K562 (cell line): ENCODE data around the gene PCDHA5. TPM values are rescaled to one million over a fixed set of nuclear protein-coding genes. Genes with fewer than 3 reads are reported as not detected.

ENCODE experiments used
- ATAC-seq: fragments of 200-7000 bp; cut with Tn5 transposase; 3 replicates; pipeline ENCODE4 v1.9.1; 2020; ENCODE audit warnings: moderate library complexity
- BruUV-seq: library from RNA; stranded (reverse); fragments of 400-500 nt; replicated peaks from 2 replicates; lab custom pipeline; 2021; lab: Mats Ljungman, UMichigan
- CTCF ChIA-PET: fragments of 300-600 bp; formaldehyde crosslinking; extraction: SDS; loops from one replicate; lab custom pipeline; 2021; ENCODE audit warnings: low intra/inter-chr PET ratio; lab: Yijun Ruan, JAX
- POLR2A ChIA-PET: fragments of 300-600, 350-650 bp; sonication (Branson Sonifier 250); formaldehyde crosslinking; extraction: SDS; loops from one replicate; lab custom pipeline; 2021; ENCODE audit warnings: antibody characterized with exemption, inconsistent platforms; lab: Yijun Ruan, JAX
- DNase-seq, 4 experiments: peaks; one replicate each; pipeline versions ENCODE4 v3.0.0 to v3.0.0-alpha.2; 2011 to 2018; ENCODE audit warnings: low spot score in 3 of 4, mixed read lengths in 3 of 4; ENCODE audit errors: extremely low read depth in 1 of 4
- FAIRE-seq: peaks from 2 replicates; lab custom pipeline; 2011; peaks lifted over from hg19 to GRCh38; lab: Jason Lieb, UNC
- H2AFZ ChIP-seq: 2 replicates; pipeline ENCODE4 v1.6.0; 2011; ENCODE audit warnings: low read depth, low read length, control low read depth, inconsistent platforms
- H3K27ac ChIP-seq: fragments of 200-600 bp; 3 replicates; pipeline ENCODE4 v1.8.0; 2011; ENCODE audit warnings: low read depth, mild to moderate bottlenecking, control low read depth, inconsistent platforms, low read length, moderate library complexity, mixed read lengths; ENCODE audit errors: extremely low read depth
- H3K27me3 ChIP-seq, 2 experiments: fragments of 300-600 bp in 1 of 2; 2 replicates in 1 of 2; 3 replicates in 1 of 2; pipeline versions ENCODE4 v1.6.0 to v1.8.0; 2011; ENCODE audit warnings: inconsistent platforms in 2 of 2, low read length in 2 of 2, mild to moderate bottlenecking in 1 of 2, mixed read lengths in 1 of 2, moderate library complexity in 1 of 2; ENCODE audit not compliant: control insufficient read depth in 2 of 2, insufficient read depth in 2 of 2
- H3K36me3 ChIP-seq: fragments of 300-600 bp; 3 replicates; pipeline ENCODE4 v1.8.0; 2011; ENCODE audit warnings: mild to moderate bottlenecking, low read length, inconsistent platforms; ENCODE audit not compliant: control insufficient read depth, insufficient read depth
- H3K4me1 ChIP-seq, 2 experiments: fragments of 200-600 bp in 1 of 2; replicated peaks in 1 of 2; 2 replicates in 1 of 2; 3 replicates in 1 of 2; pipeline versions ENCODE4 v1.5.1 to v1.8.0; 2011; ENCODE audit warnings: inconsistent platforms in 2 of 2, low read length in 2 of 2, mild to moderate bottlenecking in 1 of 2, mixed read lengths in 1 of 2, moderate library complexity in 1 of 2; ENCODE audit not compliant: control insufficient read depth in 2 of 2, insufficient read depth in 2 of 2
- H3K4me2 ChIP-seq: 2 replicates; pipeline ENCODE4 v1.6.1; 2011; ENCODE audit warnings: low read length, control low read depth, inconsistent platforms, mixed read lengths; ENCODE audit not compliant: insufficient read depth
- H3K4me3 ChIP-seq: fragments of 200-600 bp; sonication (generic), shearing (Covaris generic); 2 replicates; pipeline ENCODE4 v1.5.1; 2016; ENCODE audit warnings: control low read depth, inconsistent platforms
- H3K79me2 ChIP-seq: fragments of 200-600 bp; 3 replicates; pipeline ENCODE4 v1.8.0; 2011; ENCODE audit warnings: low read length, inconsistent platforms; ENCODE audit not compliant: control insufficient read depth, insufficient read depth
- H3K9ac ChIP-seq, 2 experiments: 2 replicates each; pipeline versions ENCODE4 v1.6.0 to v1.6.1; 2011; ENCODE audit warnings: low read depth in 2 of 2, low read length in 2 of 2, control low read depth in 1 of 2, inconsistent platforms in 1 of 2, mild to moderate bottlenecking in 1 of 2, mixed read lengths in 1 of 2; ENCODE audit not compliant: insufficient read depth in 1 of 2
- H3K9me1 ChIP-seq: one replicate; pipeline ENCODE4 v1.6.0; 2011; ENCODE audit warnings: inconsistent platforms, mild to moderate bottlenecking, low read length, moderate library complexity; ENCODE audit not compliant: control insufficient read depth, insufficient read depth
- H3K9me3 ChIP-seq: replicated peaks from 2 replicates; pipeline ENCODE4 v1.5.1; 2011; ENCODE audit warnings: low read depth, low read length, inconsistent platforms; ENCODE audit not compliant: control insufficient read depth, insufficient read depth
- H4K20me1 ChIP-seq: replicated peaks from 2 replicates; pipeline ENCODE4 v1.6.1; 2011; ENCODE audit warnings: low read length, inconsistent platforms, mixed read lengths; ENCODE audit not compliant: control insufficient read depth, insufficient read depth
- BRCA1 ChIP-seq, 2 experiments: fragments of 450-650 bp in 1 of 2; sonication (generic) in 1 of 2; formaldehyde crosslinking in 1 of 2; IDR thresholded peaks; 2 replicates each; pipeline versions ENCODE4 v1.5.0 to v1.6.1; 2017 to 2020; ENCODE audit warnings: mild to moderate bottlenecking in 1 of 2, missing genetic modification reagents in 1 of 2
- GATAD2A ChIP-seq: fragments of 450-650 bp; IDR thresholded peaks from 2 replicates; pipeline ENCODE4 v1.6.1; 2017
- KLF10 ChIP-seq: fragments of 250-450 bp; sonication (Bioruptor Pico); IDR thresholded peaks from 2 replicates; pipeline ENCODE4 v1.6.1; 2021; ENCODE audit warnings: matching md5 sums
- MCM3 ChIP-seq: fragments of 450-650 bp; IDR thresholded peaks from 2 replicates; pipeline ENCODE4 v1.6.1; 2016
- MTA3 ChIP-seq: fragments of 450-650 bp; formaldehyde crosslinking; IDR thresholded peaks from 2 replicates; pipeline ENCODE4 v1.6.1; 2017; ENCODE audit warnings: mild to moderate bottlenecking, borderline replicate concordance
- RNF219 ChIP-seq: fragments of 250-450 bp; sonication (Bioruptor Pico); IDR thresholded peaks from 2 replicates; pipeline ENCODE4 v1.5.0; 2022; ENCODE audit warnings: mild to moderate bottlenecking
- SIN3A ChIP-seq, 2 experiments: fragments of 150-350 bp in 1 of 2; IDR thresholded peaks; 2 replicates each; pipeline ENCODE4 v1.6.1; 2011 to 2016; ENCODE audit warnings: borderline replicate concordance in 2 of 2, low read depth in 2 of 2, low read length in 2 of 2, mild to moderate bottlenecking in 2 of 2, moderate library complexity in 2 of 2; ENCODE audit not compliant: control insufficient read depth in 1 of 2
- SIN3B ChIP-seq: fragments of 450-650 bp; IDR thresholded peaks from 2 replicates; pipeline ENCODE4 v1.6.1; 2017; ENCODE audit warnings: low read depth, mild to moderate bottlenecking, moderate library complexity
- SRSF7 ChIP-seq: fragments of 200-400 bp; formaldehyde crosslinking; optimal IDR thresholded peaks from 2 replicates; pipeline ENCODE3; 2017; ENCODE audit warnings: mild to moderate bottlenecking, low read depth, low read length
- TOE1 ChIP-seq, 2 experiments: fragments of 450-650 bp in 1 of 2; sonication (generic) in 1 of 2; formaldehyde crosslinking in 1 of 2; IDR thresholded peaks; 2 replicates each; pipeline versions ENCODE4 v1.7.1 to v1.8.0; 2016 to 2022; ENCODE audit warnings: borderline replicate concordance in 2 of 2, mild to moderate bottlenecking in 2 of 2, antibody characterized with exemption in 1 of 2, inconsistent platforms in 1 of 2, low read depth in 1 of 2, missing genetic modification reagents in 1 of 2, moderate library complexity in 1 of 2
- ZBTB9 ChIP-seq: fragments of 450-650 bp; formaldehyde crosslinking; IDR thresholded peaks from 2 replicates; pipeline ENCODE4 v1.4.0; 2020; ENCODE audit warnings: mild to moderate bottlenecking, moderate library complexity
- ZNF511 ChIP-seq: sonication (generic); formaldehyde crosslinking; IDR thresholded peaks from 2 replicates; pipeline ENCODE4 v1.8.0; 2022; ENCODE audit warnings: mild to moderate bottlenecking, missing genetic modification reagents
- ZNF717 ChIP-seq: fragments of 250-450 bp; sonication (Bioruptor Pico); IDR thresholded peaks from 2 replicates; pipeline ENCODE4 v1.5.0; 2021
- WGBS: fragments of 100-300 bp; shearing (Covaris generic); methylation state at CpG from one replicate; pipeline ENCODE4 v1.1.6; 2016; ENCODE audit warnings: low coverage, mixed read lengths; ENCODE audit not compliant: insufficient coverage; ENCODE audit errors: missing lambda C conversion rate; 5-methylcytosine and 5-hydroxymethylcytosine counted together
- in situ Hi-C: fragments of 300-500 bp; cut with MboI; formaldehyde crosslinking; loops from 4 replicates; pipeline ENCODE4 v1.15.0; 2018; ENCODE audit warnings: inconsistent platforms, mixed read lengths
- intact Hi-C: fragments of 100-400 bp; cut with micrococcal nuclease; formaldehyde crosslinking; loops from 2 replicates; pipeline ENCODE4 v1.14.2; 2022
- polyA plus RNA-seq, 8 experiments: library from polyadenylated mRNA; depleted of rRNA in 4 of 8; stranded (reverse) in 5 of 8; unstranded in 3 of 8; fragments of >200 nt; fragmentation: Nextera tagmentation in 2 of 8; fragmentation: Illumina TruSeq in 1 of 8; extraction: Ambion mirVana in 2 of 8; extraction: Trizol in 1 of 8; gene quantifications; 2 replicates each; pipeline versions ENCODE4 v1.2.1 to v1.2.3, GENCODE V29; 2011 to 2014; ENCODE audit warnings: inconsistent platforms in 1 of 8, missing spikeins in 1 of 8
- total RNA-seq, 7 experiments: library from RNA; depleted of rRNA in 6 of 7; stranded (reverse); fragments of >200 nt in 6 of 7; fragmentation: Illumina TruSeq in 2 of 7; extraction: Trizol in 2 of 7; gene quantifications; 2 replicates each; pipeline versions ENCODE4 v1.2.1 to v1.2.3, GENCODE V29; 2011 to 2021; ENCODE audit warnings: low replicate concordance in 1 of 7

The PCDHA5 gene
- total and polyA plus RNA-seq, 9 of the 15 experiments (the other 6 are each of a cell fraction or from before 2014, with no cell fraction given), result not detected

GRCh38 chr5:140808889-140809291, 12.5 kb upstream of the PCDHA5 start:
- in situ Hi-C loops (no loop called here), intact Hi-C loops (no loop called here)
- no peaks in the 10 kb centered on the region for H3K9me1 ChIP-seq
- H3K9ac ChIP-seq, result no peak overlapping the region
- H4K20me1 ChIP-seq, result no peaks in the 10 kb centered on the region
- FAIRE-seq (no peak), ATAC-seq (no peak), DNase-seq (no peak)
- H3K9me3 ChIP-seq, result no peaks in the 10 kb centered on the region; the same call in 1 of the 2 replicates
- no peak overlapping the region for H3K27ac ChIP-seq
- no peaks in the 10 kb centered on the region for H3K79me2 ChIP-seq
- no TSS peak for BruUV-seq
- H3K4me1 ChIP-seq, result peaks cover 0 to 5% of the 10 kb centered on the region in 2 experiments; a peak in 2 of 5 replicates
- ChIA-PET POLR2A (no interaction called here), CTCF (no interaction called here)
- no peak overlapping the region for H2AFZ ChIP-seq
- 39% methylated on average over 32 of the region's 43 CpGs for WGBS
- no peak for TF ChIP-seq ZNF717
- TF ChIP-seq ZBTB9 (CRISPR knock-in tag), result no peak
- no peak for TF ChIP-seq GATAD2A
- H3K4me3 ChIP-seq, result no peak overlapping the region
- no peaks in the 10 kb centered on the region for H3K27me3 ChIP-seq
- H3K36me3 ChIP-seq, result no peaks in the 10 kb centered on the region
- no peak overlapping the region for H3K4me2 ChIP-seq

GRCh38 chr5:140822281-140822629, 842 bp downstream of the PCDHA5 start:
- Histone ChIP-seq H3K9me3 (no peaks in the 10 kb centered on the region; the same call in 1 of the 2 replicates), H3K27ac (no peak overlapping the region), H3K36me3 (no peaks in the 10 kb centered on the region), H3K4me1 (peaks cover 0 to 15% of the 10 kb centered on the region in 2 experiments; a peak in 2 of 5 replicates), H2AFZ (no peak overlapping the region), H4K20me1 (no peaks in the 10 kb centered on the region), H3K79me2 (no peaks in the 10 kb centered on the region), H3K9ac (no peak overlapping the region), H3K9me1 (no peaks in the 10 kb centered on the region), H3K27me3 (no peaks in the 10 kb centered on the region), H3K4me3 (no peak overlapping the region), H3K4me2 (no peak overlapping the region)
- CTCF ChIA-PET, result no interaction called here
- in situ Hi-C loops (no loop called here), intact Hi-C loops (no loop called here)
- WGBS, result 2% methylated on average over 6 of the region's 6 CpGs
- DNase-seq, result no peak
- ATAC-seq, result no peak
- BruUV-seq, result no TSS peak
- POLR2A ChIA-PET, result no interaction called here
- FAIRE-seq, result no peak
- TF ChIP-seq MTA3 (no peak), MCM3 (no peak), SIN3B (no peak), BRCA1 (IDR thresholded peaks at IDR 0.05) (no peak), BRCA1 (CRISPR knock-in tag; IDR thresholded peaks at IDR 0.05) (no peak), KLF10 (no peak), ZNF511 (CRISPR knock-in tag) (no peak), TOE1 (IDR thresholded peaks at IDR 0.05; ENCODE audit: borderline replicate concordance) (no peak), TOE1 (CRISPR knock-in tag; IDR thresholded peaks at IDR 0.05; ENCODE audit: borderline replicate concordance, low read depth) (no peak), RNF219 (CRISPR knock-in tag) (no peak), SRSF7 (no peak), SIN3A (IDR thresholded peaks at IDR 0.05; ENCODE audit: borderline replicate concordance in 2 of 2, control insufficient read depth in 1 of 2, low read depth in 2 of 2, low read length in 2 of 2) (no peak)
